HepG2 (cell line): ENCODE measurements around the gene AGAP1. TPM values are rescaled to one million over a fixed set of nuclear protein-coding genes. Genes with fewer than 3 reads are reported as not detected.

Experiments used
- ATAC-seq: fragments of 200-7000 bp; cut with Tn5 transposase; 3 replicates; pipeline ENCODE4 v1.9.1; 2020; ENCODE audit warnings: mild to moderate bottlenecking, moderate library complexity
- BruUV-seq: library from RNA; stranded (reverse); fragments of 400-500 nt; replicated peaks from 2 replicates; lab custom pipeline; 2021; lab: Mats Ljungman, UMichigan
- CTCF ChIA-PET: fragments of 300-600 bp; formaldehyde crosslinking; extraction: SDS; loops from one replicate; lab custom pipeline; 2021; ENCODE audit warnings: low total read pairs, inconsistent platforms, low intra/inter-chr PET ratio; lab: Yijun Ruan, JAX
- POLR2A ChIA-PET: fragments of 350-600 bp; sonication (Branson Sonifier 250); formaldehyde crosslinking; loops from one replicate; lab custom pipeline; 2020; ENCODE audit warnings: antibody characterized with exemption, inconsistent platforms; lab: Yijun Ruan, JAX
- DNase-seq: peaks from one replicate; pipeline ENCODE4 v3.0.0-alpha.2; 2015; ENCODE audit warnings: low spot score
- FAIRE-seq: peaks from 3 replicates; lab custom pipeline; 2011; peaks lifted over from hg19 to GRCh38; lab: Jason Lieb, UNC
- H2AFZ ChIP-seq: one replicate; pipeline ENCODE4 v1.6.1; 2011; ENCODE audit warnings: low read length, inconsistent platforms
- H3K27ac ChIP-seq: fragments of 300-600 bp; 3 replicates; pipeline ENCODE4 v1.8.0; 2011; ENCODE audit warnings: mixed run types, mild to moderate bottlenecking, mixed read lengths, low read length, inconsistent platforms; ENCODE audit not compliant: insufficient read depth; ENCODE audit errors: extremely low read length
- H3K27me3 ChIP-seq, 2 experiments: fragments of 200-600 bp in 1 of 2; 2 replicates in 1 of 2; 3 replicates in 1 of 2; pipeline versions ENCODE4 v1.6.0 to v1.8.0; 2011; ENCODE audit warnings: low read length in 2 of 2, mild to moderate bottlenecking in 2 of 2, moderate library complexity in 2 of 2, inconsistent platforms in 1 of 2; ENCODE audit not compliant: insufficient read depth in 2 of 2, control insufficient read depth in 1 of 2
- H3K36me3 ChIP-seq, 2 experiments: fragments of 200-600 bp in 1 of 2; replicated peaks in 1 of 2; 2 replicates in 1 of 2; 3 replicates in 1 of 2; pipeline versions ENCODE4 v1.5.1 to v1.8.0; 2011; ENCODE audit warnings: low read length in 2 of 2, inconsistent platforms in 1 of 2; ENCODE audit not compliant: insufficient read depth in 2 of 2, control insufficient read depth in 1 of 2
- H3K4me1 ChIP-seq: 2 replicates; pipeline ENCODE4 v1.5.1; 2012; ENCODE audit warnings: low read length, inconsistent platforms; ENCODE audit not compliant: insufficient read depth
- H3K4me2 ChIP-seq: 2 replicates; pipeline ENCODE4 v1.6.0; 2011; ENCODE audit warnings: low read depth, low read length, inconsistent platforms
- H3K4me3 ChIP-seq, 3 experiments: fragments of 200-600 bp in 1 of 3; sonication (generic), shearing (Covaris generic) in 1 of 3; replicated peaks in 1 of 3; 2 replicates each; pipeline ENCODE4 v1.5.1; 2011 to 2016; ENCODE audit warnings: low read length in 3 of 3, inconsistent platforms in 2 of 3, low read depth in 2 of 3, mild to moderate bottlenecking in 2 of 3, control low read depth in 1 of 3, mixed read lengths in 1 of 3; ENCODE audit not compliant: insufficient read depth in 1 of 3
- H3K79me2 ChIP-seq: one replicate; pipeline ENCODE4 v1.6.1; 2011; ENCODE audit warnings: low read length, inconsistent platforms; ENCODE audit not compliant: insufficient read depth
- H3K9ac ChIP-seq: 2 replicates; pipeline ENCODE4 v1.6.0; 2011; ENCODE audit warnings: mild to moderate bottlenecking, low read depth, low read length, inconsistent platforms; ENCODE audit not compliant: insufficient read depth
- H3K9me3 ChIP-seq: 2 replicates; pipeline ENCODE4 v1.5.1; 2012; ENCODE audit warnings: mild to moderate bottlenecking, low read length
- H4K20me1 ChIP-seq: 2 replicates; pipeline ENCODE4 v1.6.0; 2011; ENCODE audit warnings: inconsistent platforms, mild to moderate bottlenecking, low read length, moderate library complexity; ENCODE audit not compliant: insufficient read depth
- FOXP1 ChIP-seq, 2 experiments: fragments of 450-650 bp in 1 of 2; IDR thresholded peaks; 2 replicates each; pipeline ENCODE4 v1.6.1; 2017 to 2018; ENCODE audit warnings: antibody characterized with exemption in 1 of 2
- KIAA2018 ChIP-seq: sonication (generic); formaldehyde crosslinking; IDR thresholded peaks from 2 replicates; pipeline ENCODE4 v1.5.0; 2020; ENCODE audit warnings: mild to moderate bottlenecking, missing genetic modification reagents, borderline replicate concordance
- SNAPC5 ChIP-seq: sonication (generic); formaldehyde crosslinking; IDR thresholded peaks from 2 replicates; pipeline ENCODE4 v1.8.1; 2023; ENCODE audit warnings: mild to moderate bottlenecking, missing genetic modification reagents, borderline replicate concordance
- ZNF557 ChIP-seq: sonication (generic); formaldehyde crosslinking; IDR thresholded peaks from 2 replicates; pipeline ENCODE4 v1.4.0; 2020; ENCODE audit warnings: missing genetic modification reagents
- WGBS: methylation state at CpG from one replicate; pipeline ENCODE4 v1.1.6; 2017; ENCODE audit warnings: low lambda C conversion rate; 5-methylcytosine and 5-hydroxymethylcytosine counted together
- in situ Hi-C: cut with HindIII; loops from 2 replicates; pipeline ENCODE4 v1.10.0; 2017; ENCODE audit warnings: low pct_unique_long_range_greater_than_20kb; ENCODE audit not compliant: extremely low pct_ligation_motif_present
- intact Hi-C: fragments of 100-400 bp; cut with micrococcal nuclease; formaldehyde crosslinking; loops from one replicate; pipeline ENCODE4 v1.10.0; 2022; ENCODE audit not compliant: unreplicated experiment
- polyA plus RNA-seq, 8 experiments: library from polyadenylated mRNA; depleted of rRNA in 3 of 8; stranded (reverse) in 7 of 8; unstranded in 1 of 8; fragments of >200 nt; fragmentation: Illumina TruSeq in 4 of 8; extraction: Trizol in 4 of 8; gene quantifications; 2 replicates each; pipeline versions ENCODE4 v1.2.1 to v1.2.3, GENCODE V29; 2011 to 2016; ENCODE audit warnings: low read depth in 4 of 8, missing spikeins in 1 of 8, mixed read lengths in 1 of 8; ENCODE audit not compliant: insufficient read depth in 1 of 8
- total RNA-seq, 5 experiments: library from RNA; depleted of rRNA; stranded (reverse); fragments of >200 nt; fragmentation: Illumina TruSeq; extraction: Trizol; gene quantifications; 2 replicates each; pipeline ENCODE4 v1.2.3, GENCODE V29; 2016; ENCODE audit warnings: low read depth in 1 of 5

Gene AGAP1
- total and polyA plus RNA-seq, 2 of the 13 experiments (the other 11 are each of a cell fraction or from before 2014, with no cell fraction given): 21.2 to 32.7 TPM

- Histone ChIP-seq H3K79me2 (no peaks in the 10 kb centered on the region), H3K4me3 (no peak overlapping the region), H3K36me3 (peaks cover 2 to 13% of the 10 kb centered on the region in 2 experiments; a peak in 4 of 5 replicates), H3K4me2 (no peak overlapping the region), H3K4me1 (no peaks in the 10 kb centered on the region), H2AFZ (no peak overlapping the region), H3K27ac (no peak overlapping the region), H4K20me1 (no peaks in the 10 kb centered on the region; the same call in 1 of the 2 replicates), H3K9me3 (no peaks in the 10 kb centered on the region), H3K9ac (no peak overlapping the region), H3K27me3 (no peaks in the 10 kb centered on the region)
- intact Hi-C loops (no loop called here), in situ Hi-C loops (no loop called here)
- no TSS peak for BruUV-seq
- ChIA-PET POLR2A (no interaction called here), CTCF (no interaction called here)
- TF ChIP-seq SNAPC5 (CRISPR knock-in tag) (no peak), ZNF557 (CRISPR knock-in tag) (no peak), FOXP1 (IDR thresholded peaks at IDR 0.05) (no peak), FOXP1 (CRISPR knock-in tag; IDR thresholded peaks at IDR 0.05) (no peak), KIAA2018 (CRISPR knock-in tag) (no peak)
- no peak for FAIRE-seq
- ATAC-seq: no peak; the same call in 2 of the 3 replicates
- DNase-seq: no peak
- 96% methylated on average over 4 of the region's 4 CpGs for WGBS
Measured at GRCh38 chr2:236129935-236130334, 636.1 kb downstream of the AGAP1 start.
